ENCODE results near the gene RBP5.

The RBP5 gene

DNA sequence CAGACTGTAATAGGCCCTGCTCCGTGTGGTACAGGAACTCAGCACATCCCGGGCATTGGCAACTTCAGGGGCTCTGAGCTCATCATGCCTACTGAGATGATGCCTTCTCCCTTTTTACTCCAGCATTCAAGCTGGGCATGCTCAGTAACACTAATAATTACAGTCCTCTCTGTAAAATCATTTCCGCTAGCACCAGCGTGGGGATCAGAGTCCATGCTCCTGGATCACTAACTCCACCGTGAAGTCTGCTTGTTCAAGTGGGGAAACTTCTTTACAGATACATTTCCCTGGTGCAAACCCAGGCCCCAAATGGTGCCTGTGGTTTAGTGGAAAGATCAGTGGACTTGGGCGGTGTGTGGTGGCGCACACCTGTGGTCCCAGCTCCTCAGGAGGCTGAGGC, 18.2 kb upstream of the RBP5 start:
- ChIA-PET POLR2A (no interaction called here), CTCF (interaction anchor here (0.6 to 3.5 kb wide), 5 partner anchors 16 to 619 kb away, joined by 3 to 24 read pairs (median 5); partner anchors contain the start of gene C1RL)
- Histone ChIP-seq H3K9me3 (ENCODE audit: control insufficient read depth, insufficient read depth, low read depth, low read length) (no peaks in the 10 kb centered on the region), H3K27ac (ENCODE audit: extremely low read depth, low read depth, low read length) (no peak overlapping the region), H3K36me3 (ENCODE audit: control insufficient read depth in 2 of 2, insufficient read depth in 1 of 2, low read length in 2 of 2) (peaks cover 7 to 74% of the 10 kb centered on the region in 2 experiments), H3K4me3 (ENCODE audit: low read depth, low read length) (no peak overlapping the region), H3K4me1 (ENCODE audit: control insufficient read depth, insufficient read depth, low read length) (no peaks in the 10 kb centered on the region)
- TF ChIP-seq ZBTB8A (tag by site-specific recombination; IDR thresholded peaks at IDR 0.05), result no peak
- TF ChIP-seq TRIM28 (IDR thresholded peaks at IDR 0.05; ENCODE audit: borderline replicate concordance, low read length), result no peak
- TF ChIP-seq, protein P1, sequence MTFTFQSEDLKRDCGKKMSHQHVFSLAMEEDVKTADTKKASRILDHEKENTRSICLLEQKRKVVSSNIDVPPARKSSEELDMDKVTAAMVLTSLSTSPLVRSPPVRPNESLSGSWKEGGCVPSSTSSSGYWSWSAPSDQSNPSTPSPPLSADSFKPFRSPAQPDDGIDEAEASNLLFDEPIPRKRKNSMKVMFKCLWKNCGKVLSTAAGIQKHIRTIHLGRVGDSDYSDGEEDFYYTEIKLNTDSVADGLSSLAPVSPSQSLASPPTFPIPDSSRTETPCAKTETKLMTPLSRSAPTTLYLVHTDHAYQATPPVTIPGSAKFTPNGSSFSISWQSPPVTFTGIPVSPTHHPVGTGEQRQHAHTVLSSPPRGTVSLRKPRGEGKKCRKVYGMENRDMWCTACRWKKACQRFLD (tag by site-specific recombination; IDR thresholded peaks at IDR 0.05), result no peak
- no peak for TF ChIP-seq ZNF18 (tag by site-specific recombination; IDR thresholded peaks at IDR 0.05)
- no peak for TF ChIP-seq ZNF513 (tag by site-specific recombination; IDR thresholded peaks at IDR 0.05)
- TF ChIP-seq ZNF114 (tag by site-specific recombination; IDR thresholded peaks at IDR 0.05), result no peak
- no peak for TF ChIP-seq ZNF785 (tag by site-specific recombination; IDR thresholded peaks at IDR 0.05)

- Histone ChIP-seq H3K9me3 (ENCODE audit: control insufficient read depth, insufficient read depth, low read depth, low read length) (no peaks in the 10 kb centered on the region), H3K36me3 (ENCODE audit: control insufficient read depth in 2 of 2, insufficient read depth in 1 of 2, low read length in 2 of 2) (peaks cover 3 to 75% of the 10 kb centered on the region in 2 experiments), H3K4me3 (ENCODE audit: low read depth, low read length) (no peak overlapping the region), H3K27ac (ENCODE audit: extremely low read depth, low read depth, low read length) (no peak overlapping the region), H3K4me1 (ENCODE audit: control insufficient read depth, insufficient read depth, low read length) (no peaks in the 10 kb centered on the region)
- TF ChIP-seq ZNF626 (tag by site-specific recombination; IDR thresholded peaks at IDR 0.05) (no peak), MEIS1 (CRISPR knock-in tag; IDR thresholded peaks at IDR 0.05; ENCODE audit: borderline replicate concordance) (no peak), ZNF571 (tag by site-specific recombination; IDR thresholded peaks at IDR 0.05) (no peak), ZNF76 (tag by site-specific recombination; IDR thresholded peaks at IDR 0.05; ENCODE audit: borderline replicate concordance, low read depth) (no peak), ZIC2 (tag by site-specific recombination; IDR thresholded peaks at IDR 0.05) (no peak)
- CTCF ChIA-PET, result interaction anchor here (0.6 to 3.5 kb wide), 7 partner anchors 8 to 618 kb away, joined by 3 to 43 read pairs (median 19); partner anchors contain the start of genes C1RL and PEX5
- POLR2A ChIA-PET, result no interaction called here
Observed at GRCh38 chr12:7146228-7146627, 17.5 kb upstream of the RBP5 start.

DNA sequence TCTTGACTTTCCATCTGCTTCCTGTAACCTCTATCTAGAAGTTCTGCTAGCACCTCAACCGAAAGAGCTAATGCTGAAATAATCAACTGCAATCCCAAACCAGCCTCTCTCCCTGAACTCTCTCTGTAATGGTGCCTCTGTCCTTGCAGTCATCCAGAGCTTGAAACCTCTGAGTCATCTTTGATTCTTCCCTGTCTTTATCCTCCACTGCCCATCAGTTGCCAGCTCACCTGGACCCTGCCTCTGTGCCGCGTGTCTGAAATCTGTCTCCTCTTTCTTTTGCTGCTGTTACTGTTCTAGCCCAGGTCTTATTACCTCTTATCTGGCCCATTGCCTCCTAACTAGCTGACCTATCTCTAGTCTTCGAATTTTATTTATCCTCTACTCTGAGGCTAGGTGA, 17.0 kb upstream of the RBP5 start:
- TF ChIP-seq OSR2 (tag by site-specific recombination; IDR thresholded peaks at IDR 0.05) (no peak), ZNF623 (tag by site-specific recombination; IDR thresholded peaks at IDR 0.05) (no peak), ZNF501 (tag by site-specific recombination; IDR thresholded peaks at IDR 0.05) (no peak)
- POLR2A ChIA-PET, result no interaction called here
- Histone ChIP-seq H3K27ac (ENCODE audit: extremely low read depth, low read depth, low read length) (no peak overlapping the region), H3K4me1 (ENCODE audit: control insufficient read depth, insufficient read depth, low read length) (no peaks in the 10 kb centered on the region), H3K36me3 (ENCODE audit: control insufficient read depth in 2 of 2, insufficient read depth in 1 of 2, low read length in 2 of 2) (peaks cover 3 to 73% of the 10 kb centered on the region in 2 experiments; a peak in 2 of 3 replicates), H3K4me3 (ENCODE audit: low read depth, low read length) (no peak overlapping the region), H3K9me3 (ENCODE audit: control insufficient read depth, insufficient read depth, low read depth, low read length) (no peaks in the 10 kb centered on the region)
- CTCF ChIA-PET, result interaction anchor here (0.6 to 3.5 kb wide), 9 partner anchors 9 to 660 kb away, joined by 3 to 43 read pairs (median 8); partner anchors contain the start of genes C1RL and PEX5
